HCT116 (cell line): ENCODE results near the gene RPL10A. TPM values are rescaled to one million over a fixed set of nuclear protein-coding genes. Genes with fewer than 3 reads are reported as not detected.

Source experiments
- ATAC-seq: fragments of 200-7000 bp; cut with Tn5 transposase; 2 replicates; pipeline ENCODE4 v1.9.1; 2020; ENCODE audit warnings: mild to moderate bottlenecking, moderate library complexity
- BruUV-seq: library from RNA; stranded (reverse); fragments of 400-500 nt; replicated peaks from 2 replicates; lab custom pipeline; 2021; lab: Mats Ljungman, UMichigan
- CTCF ChIA-PET: fragments of 300-600 bp; sonication (Branson Sonifier 250); formaldehyde crosslinking; loops from one replicate; lab custom pipeline; 2021; ENCODE audit warnings: antibody characterized with exemption; lab: Charles Lee
- POLR2A ChIA-PET: fragments of 300-600, 350-600 bp; sonication (Branson Sonifier 250); formaldehyde crosslinking; loops from one replicate; lab custom pipeline; 2021; ENCODE audit warnings: antibody characterized with exemption; lab: Charles Lee
- RAD21 ChIA-PET, 2 experiments: fragments of 300-600 bp; sonication (Branson Sonifier 250); formaldehyde crosslinking; loops; one replicate each; lab custom pipeline; 2023; ENCODE audit warnings: low total read pairs in 2 of 2; ENCODE audit not compliant: uncharacterized antibody in 2 of 2, unreplicated experiment in 2 of 2, low non-redundant PET in 1 of 2; lab: Charles Lee
- DNase-seq: peaks from one replicate; pipeline ENCODE4 v3.0.0-alpha.2; 2010; ENCODE audit warnings: low read depth, low spot score
- H2AFZ ChIP-seq: fragments of 200-600 bp; shearing (Covaris generic), sonication (generic); 2 replicates; pipeline ENCODE4 v1.6.1; 2017; ENCODE audit warnings: low read depth, mixed run types, mixed read lengths, antibody characterized with exemption, low read length; ENCODE audit not compliant: poor library complexity, severe bottlenecking
- H3K27ac ChIP-seq: 2 replicates; pipeline ENCODE4 v1.5.1; 2012; ENCODE audit warnings: low read depth, low read length
- H3K27me3 ChIP-seq: fragments of 200-600 bp; sonication (generic); 2 replicates; pipeline ENCODE4 v1.6.1; 2016; ENCODE audit warnings: mixed run types, low read length, mixed read lengths; ENCODE audit not compliant: insufficient read depth
- H3K36me3 ChIP-seq, 2 experiments: fragments of 200-500 bp in 1 of 2; fragments of 200-600 bp in 1 of 2; sonication (Bioruptor generic) in 1 of 2; sonication (generic) in 1 of 2; 2 replicates each; pipeline versions ENCODE4 v1.5.1 to v1.6.1; 2014 to 2016; ENCODE audit warnings: low read length in 2 of 2, inconsistent platforms in 1 of 2, mixed read lengths in 1 of 2, mixed run types in 1 of 2; ENCODE audit not compliant: insufficient read depth in 2 of 2, control insufficient read depth in 1 of 2
- H3K4me1 ChIP-seq, 2 experiments: fragments of 200-600 bp in 1 of 2; sonication (generic) in 1 of 2; 2 replicates each; pipeline versions ENCODE4 v1.5.1 to v1.6.1; 2012 to 2017; ENCODE audit warnings: low read length in 2 of 2, inconsistent platforms in 1 of 2, mild to moderate bottlenecking in 1 of 2, mixed read lengths in 1 of 2, mixed run types in 1 of 2, moderate library complexity in 1 of 2; ENCODE audit not compliant: insufficient read depth in 2 of 2, control insufficient read depth in 1 of 2
- H3K4me2 ChIP-seq: fragments of 200-600 bp; sonication (generic); 2 replicates; pipeline ENCODE4 v1.6.1; 2017; ENCODE audit warnings: mixed run types, low read length, mixed read lengths
- H3K4me3 ChIP-seq, 2 experiments: fragments of 200-600 bp in 1 of 2; sonication (generic) in 1 of 2; replicated peaks in 1 of 2; 2 replicates each; pipeline ENCODE4 v1.5.1; 2011 to 2016; ENCODE audit warnings: low read length in 2 of 2, control low read depth in 1 of 2, low read depth in 1 of 2, mild to moderate bottlenecking in 1 of 2, mixed read lengths in 1 of 2, mixed run types in 1 of 2
- H3K79me2 ChIP-seq: fragments of 200-600 bp; sonication (generic); 2 replicates; pipeline ENCODE4 v1.6.1; 2017; ENCODE audit warnings: mild to moderate bottlenecking, mixed run types, low read length, moderate library complexity, mixed read lengths; ENCODE audit not compliant: insufficient read depth
- H3K9ac ChIP-seq: fragments of 200-600 bp; sonication (generic); 2 replicates; pipeline ENCODE4 v1.6.1; 2016; ENCODE audit warnings: low read length, mixed read lengths
- H3K9me2 ChIP-seq: fragments of 200-600 bp; sonication (generic), shearing (Covaris generic); 2 replicates; pipeline ENCODE4 v1.6.1; 2017; ENCODE audit warnings: mixed run types, mild to moderate bottlenecking, moderate library complexity; ENCODE audit not compliant: insufficient read depth
- H3K9me3 ChIP-seq, 2 experiments: fragments of 200-500 bp in 1 of 2; fragments of 200-600 bp in 1 of 2; sonication (Bioruptor generic) in 1 of 2; sonication (generic) in 1 of 2; 2 replicates each; pipeline ENCODE4 v1.6.1; 2014 to 2017; ENCODE audit warnings: low read length in 2 of 2, mixed read lengths in 2 of 2, inconsistent platforms in 1 of 2, low read depth in 1 of 2, mild to moderate bottlenecking in 1 of 2, mixed run types in 1 of 2, moderate library complexity in 1 of 2; ENCODE audit not compliant: control insufficient read depth in 1 of 2, insufficient read depth in 1 of 2
- H4K20me1 ChIP-seq: fragments of 200-600 bp; sonication (generic), shearing (Covaris generic); 2 replicates; pipeline ENCODE4 v1.6.1; 2017; ENCODE audit warnings: mixed run types, mild to moderate bottlenecking, moderate library complexity; ENCODE audit not compliant: insufficient read depth
- ATF3 ChIP-seq: IDR thresholded peaks from 2 replicates; pipeline ENCODE4 v1.6.1; 2012
- CBX3 ChIP-seq: IDR thresholded peaks from 2 replicates; pipeline ENCODE4 v1.6.1; 2012; ENCODE audit warnings: low read depth
- CEBPB ChIP-seq: IDR thresholded peaks from 2 replicates; pipeline ENCODE4 v1.6.1; 2012; ENCODE audit warnings: low read depth
- CTCF ChIP-seq, 3 experiments: fragments of 200-600 bp in 1 of 3; sonication (generic) in 1 of 3; IDR thresholded peaks in 2 of 3; conservative IDR thresholded peaks in 1 of 3; 2 replicates each; pipeline ENCODE4 v1.5.1; 2012 to 2017; ENCODE audit warnings: low read depth in 2 of 3, low read length in 2 of 3, antibody characterized with exemption in 1 of 3, borderline replicate concordance in 1 of 3, control low read depth in 1 of 3, mild to moderate bottlenecking in 1 of 3, mixed read lengths in 1 of 3, mixed run types in 1 of 3, moderate library complexity in 1 of 3; ENCODE audit not compliant: insufficient read depth in 1 of 3
- EGR1 ChIP-seq: IDR thresholded peaks from 2 replicates; pipeline ENCODE4 v1.6.1; 2012; ENCODE audit warnings: low read depth
- EZH2 ChIP-seq: fragments of 200-600 bp; sonication (generic); IDR thresholded peaks from 2 replicates; pipeline ENCODE4 v1.6.1; 2017; ENCODE audit warnings: antibody characterized with exemption, mixed run types
- EZH2phosphoT487 ChIP-seq: fragments of 200-600 bp; IDR thresholded peaks from 2 replicates; pipeline ENCODE4 v1.6.1; 2018; ENCODE audit warnings: antibody characterized with exemption, borderline replicate concordance
- FOSL1 ChIP-seq: IDR thresholded peaks from 2 replicates; pipeline ENCODE4 v1.6.1; 2012; ENCODE audit warnings: low read depth
- JUND ChIP-seq: IDR thresholded peaks from 2 replicates; pipeline ENCODE4 v1.6.1; 2012
- POLR2A ChIP-seq: IDR thresholded peaks from 2 replicates; pipeline ENCODE4 v1.7.0; 2011; ENCODE audit warnings: borderline replicate concordance; ENCODE audit not compliant: insufficient read depth, insufficient read length; ENCODE audit errors: extremely low read depth
- POLR2AphosphoS5 ChIP-seq: IDR thresholded peaks from 2 replicates; pipeline ENCODE4 v1.6.1; 2011; ENCODE audit warnings: mild to moderate bottlenecking, low read depth, low read length, moderate library complexity
- SIN3A ChIP-seq: IDR thresholded peaks from 2 replicates; pipeline ENCODE4 v1.6.1; 2012; ENCODE audit warnings: low read depth
- SRF ChIP-seq: IDR thresholded peaks from 2 replicates; pipeline ENCODE4 v1.6.1; 2012; ENCODE audit warnings: low read depth
- TCF7L2 ChIP-seq: IDR thresholded peaks from 2 replicates; pipeline ENCODE4 v1.7.0; 2011; ENCODE audit warnings: borderline replicate concordance, inconsistent platforms; ENCODE audit not compliant: insufficient read depth, insufficient read length; ENCODE audit errors: extremely low read depth
- ZBTB33 ChIP-seq: IDR thresholded peaks from 2 replicates; pipeline ENCODE4 v1.6.1; 2011; ENCODE audit warnings: mild to moderate bottlenecking, low read length, moderate library complexity; ENCODE audit not compliant: insufficient replicate concordance; ENCODE audit errors: extremely low read depth
- ZFX ChIP-seq: fragments of 450-650 bp; IDR thresholded peaks from 2 replicates; pipeline ENCODE4 v1.6.1; 2017
- intact Hi-C: fragments of 100-400 bp; cut with micrococcal nuclease; formaldehyde crosslinking; loops from 2 replicates; pipeline ENCODE4 v1.10.0; 2022
- total RNA-seq: library from RNA; stranded (reverse); gene quantifications from one replicate; pipeline ENCODE4 v1.2.1, GENCODE V29; 2021; ENCODE audit not compliant: unreplicated experiment

The RPL10A gene
- total RNA-seq, 1 experiment from 2014 or later = 1,981 TPM

- Histone ChIP-seq H3K4me3 (no peak overlapping the region), H3K36me3 (peaks cover 13 to 23% of the 10 kb centered on the region in 2 experiments), H3K9me3 (no peaks in the 10 kb centered on the region), H3K27me3 (no peaks in the 10 kb centered on the region), H3K27ac (no peak overlapping the region), H3K79me2 (peaks cover 25% of the 10 kb centered on the region), H4K20me1 (peaks cover 10% of the 10 kb centered on the region; the same call in 1 of the 2 replicates), H2AFZ (no peak overlapping the region), H3K9me2 (no peaks in the 10 kb centered on the region), H3K9ac (no peak overlapping the region), H3K4me2 (no peak overlapping the region), H3K4me1 (peaks cover 8 to 20% of the 10 kb centered on the region in 2 experiments; a peak in 3 of 4 replicates)
- POLR2A ChIA-PET = no interaction called here
- RAD21 ChIA-PET = no interaction called here
- DNase-seq = no peak
- CTCF ChIA-PET = interaction anchor here (1.1 to 2.4 kb wide), 2 partner anchors 16 to 124 kb away, joined by 3 to 8 read pairs; partner anchors contain the start of gene PPARD
- intact Hi-C loops = no loop called here
- no TSS peak for BruUV-seq
- no peak for TF ChIP-seq FOSL1
- TF ChIP-seq POLR2AphosphoS5 = no peak
- no peak for TF ChIP-seq CBX3
- TF ChIP-seq JUND = no peak
- TF ChIP-seq EZH2 = no peak
- no peak for TF ChIP-seq ATF3
- no peak for TF ChIP-seq ZFX
- TF ChIP-seq EZH2phosphoT487 = no peak
- no peak for TF ChIP-seq SIN3A
- TF ChIP-seq CTCF (IDR thresholded peaks at IDR 0.05 in 2 of 3, conservative IDR thresholded peaks at IDR 0.05 in 1 of 3; ENCODE audit: borderline replicate concordance in 1 of 3, insufficient read depth in 1 of 3, low read depth in 2 of 3, low read length in 2 of 3) = no peak
- TF ChIP-seq POLR2A = no peak
- no peak for TF ChIP-seq CEBPB
- TF ChIP-seq SRF = no peak
- TF ChIP-seq TCF7L2 = no peak
- TF ChIP-seq ZBTB33 = no peak
- no peak for TF ChIP-seq EGR1
- ATAC-seq = no peak
These were observed 2.6 kb upstream of the RPL10A start for GRCh38 chr6:35465646-35466045.
